ENCODE data around the gene ADGRG6.
"Not testable (repeated sequence)": the region's sequence is repeated elsewhere in the genome, so short reads cannot be mapped to it uniquely, and the experiment has no call there.

ADGRG6 gene

GRCh38 chr6:142413111-142413510, 111.3 kb downstream of the ADGRG6 start:
- DNase-seq: peak; percentile 74
- in situ Hi-C loops (cut with HindIII; ENCODE audit: low pct_ligation_motif_present, low pct_unique_long_range_greater_than_20kb, low sequenced_read_pairs): no loop called here

GRCh38 chr6:142414462-142415250, 112.8 kb downstream of the ADGRG6 start:
- in situ Hi-C loops (cut with HindIII; ENCODE audit: low pct_ligation_motif_present, low pct_unique_long_range_greater_than_20kb, low sequenced_read_pairs): no loop called here
- no peak for DNase-seq

- peak; percentile 63 for DNase-seq
Observed at GRCh38 chr6:142416179-142416578, 114.4 kb downstream of the ADGRG6 start.

GRCh38 chr6:142416686-142417085, 114.9 kb downstream of the ADGRG6 start:
- in situ Hi-C loops (cut with HindIII; ENCODE audit: low pct_ligation_motif_present, low pct_unique_long_range_greater_than_20kb, low sequenced_read_pairs): no loop called here
- DNase-seq: no peak

More at GRCh38 chr6:142416179-142416578, 114.4 kb downstream of the ADGRG6 start:
- in situ Hi-C loops (cut with HindIII; ENCODE audit: low pct_ligation_motif_present, low pct_unique_long_range_greater_than_20kb, low sequenced_read_pairs): no loop called here

- no peak for DNase-seq
- in situ Hi-C loops (cut with HindIII; ENCODE audit: low pct_ligation_motif_present, low pct_unique_long_range_greater_than_20kb, low sequenced_read_pairs): no loop called here
Observed at GRCh38 chr6:142417331-142417750, 115.5 kb downstream of the ADGRG6 start.

- no peak for DNase-seq
- in situ Hi-C loops (cut with HindIII; ENCODE audit: low pct_ligation_motif_present, low pct_unique_long_range_greater_than_20kb, low sequenced_read_pairs): no loop called here
Observed at GRCh38 chr6:142419071-142419470, 117.3 kb downstream of the ADGRG6 start.

GRCh38 chr6:142420802-142421201, 119.0 kb downstream of the ADGRG6 start:
- in situ Hi-C loops (cut with HindIII; ENCODE audit: low pct_ligation_motif_present, low pct_unique_long_range_greater_than_20kb, low sequenced_read_pairs): no loop called here
- DNase-seq: no peak

GRCh38 chr6:142421285-142422117, 119.7 kb downstream of the ADGRG6 start:
- in situ Hi-C loops (cut with HindIII; ENCODE audit: low pct_ligation_motif_present, low pct_unique_long_range_greater_than_20kb, low sequenced_read_pairs): no loop called here
- DNase-seq: no peak

- DNase-seq; in situ Hi-C loops (cut with HindIII; ENCODE audit: low pct_ligation_motif_present, low pct_unique_long_range_greater_than_20kb, low sequenced_read_pairs): not testable (repeated sequence)
Observed at GRCh38 chr6:142426444-142427132, 124.8 kb downstream of the ADGRG6 start.

GRCh38 chr6:142428468-142428867, 126.7 kb downstream of the ADGRG6 start:
- in situ Hi-C loops (cut with HindIII; ENCODE audit: low pct_ligation_motif_present, low pct_unique_long_range_greater_than_20kb, low sequenced_read_pairs); DNase-seq: not testable (repeated sequence)

GRCh38 chr6:142429195-142429594, 127.4 kb downstream of the ADGRG6 start:
- DNase-seq: no peak
- in situ Hi-C loops (cut with HindIII; ENCODE audit: low pct_ligation_motif_present, low pct_unique_long_range_greater_than_20kb, low sequenced_read_pairs): no loop called here

- DNase-seq: no peak
- in situ Hi-C loops (cut with HindIII; ENCODE audit: low pct_ligation_motif_present, low pct_unique_long_range_greater_than_20kb, low sequenced_read_pairs): no loop called here
Observed at GRCh38 chr6:142433419-142433818, 131.6 kb downstream of the ADGRG6 start.

GRCh38 chr6:142438898-142439297, 137.1 kb downstream of the ADGRG6 start:
- in situ Hi-C loops (cut with HindIII; ENCODE audit: low pct_ligation_motif_present, low pct_unique_long_range_greater_than_20kb, low sequenced_read_pairs): no loop called here
- DNase-seq: no peak

- in situ Hi-C loops (cut with HindIII; ENCODE audit: low pct_ligation_motif_present, low pct_unique_long_range_greater_than_20kb, low sequenced_read_pairs): no loop called here
- DNase-seq: no peak
Observed at GRCh38 chr6:142440600-142441293, 138.9 kb downstream of the ADGRG6 start.

GRCh38 chr6:142441716-142442115, 139.9 kb downstream of the ADGRG6 start:
- DNase-seq: no peak
- in situ Hi-C loops (cut with HindIII; ENCODE audit: low pct_ligation_motif_present, low pct_unique_long_range_greater_than_20kb, low sequenced_read_pairs): no loop called here

GRCh38 chr6:142443102-142443501, 141.3 kb downstream of the ADGRG6 start:
- in situ Hi-C loops (cut with HindIII; ENCODE audit: low pct_ligation_motif_present, low pct_unique_long_range_greater_than_20kb, low sequenced_read_pairs): no loop called here
- no peak for DNase-seq

GRCh38 chr6:142443532-142443931, 141.7 kb downstream of the ADGRG6 start:
- DNase-seq: no peak
- in situ Hi-C loops (cut with HindIII; ENCODE audit: low pct_ligation_motif_present, low pct_unique_long_range_greater_than_20kb, low sequenced_read_pairs): no loop called here

- DNase-seq: no peak
- in situ Hi-C loops (cut with HindIII; ENCODE audit: low pct_ligation_motif_present, low pct_unique_long_range_greater_than_20kb, low sequenced_read_pairs): no loop called here
Observed at GRCh38 chr6:142444376-142444775, 142.6 kb downstream of the ADGRG6 start.

Data from ACHN (cell line).